Muscle of leg (tissue), 11 donors: ENCODE results near the gene RAB18. TPM values are rescaled to one million over a fixed set of nuclear protein-coding genes. Genes with fewer than 3 reads are reported as not detected.
"Not testable (repeated sequence)": the region's sequence is repeated elsewhere in the genome, so short reads cannot be mapped to it uniquely, and the experiment has no call there.

Source experiments
- DNase-seq: peaks from one replicate; pipeline ENCODE4 v3.0.0; 2013
- H3K27ac ChIP-seq: one replicate; pipeline ENCODE4 v1.5.1; 2013; ENCODE audit warnings: mild to moderate bottlenecking, low read length, control low read depth
- H3K27me3 ChIP-seq: one replicate; pipeline ENCODE4 v1.6.1; 2013; ENCODE audit warnings: low read length; ENCODE audit not compliant: control insufficient read depth, insufficient read depth
- H3K36me3 ChIP-seq: one replicate; pipeline ENCODE4 v1.6.1; 2013; ENCODE audit warnings: low read length; ENCODE audit not compliant: control insufficient read depth, insufficient read depth
- H3K4me1 ChIP-seq: one replicate; pipeline ENCODE4 v1.6.1; 2013; ENCODE audit warnings: low read length; ENCODE audit not compliant: control insufficient read depth, insufficient read depth
- H3K4me3 ChIP-seq: one replicate; pipeline ENCODE4 v1.5.1; 2013; ENCODE audit warnings: low read length, control low read depth
- H3K9me3 ChIP-seq: replicated peaks from 2 replicates; pipeline ENCODE4 v1.6.1; 2013; ENCODE audit warnings: low read depth, low read length; ENCODE audit not compliant: control insufficient read depth
- WGBS: methylation state at CpG from one replicate; pipeline ENCODE4 v1.1.5; 2013; ENCODE audit warnings: missing lambda C conversion rate; ENCODE audit not compliant: insufficient coverage; 5-methylcytosine and 5-hydroxymethylcytosine counted together
- polyA plus RNA-seq, 8 donors: library from polyadenylated mRNA; unstranded; fragments of 120-200 nt; gene quantifications; one replicate each; pipeline versions ENCODE4 v1.2.1 to v1.2.3, GENCODE V29; 2013; ENCODE audit warnings: inconsistent platforms in 1 of 8, low replicate concordance in 1 of 8; ENCODE audit not compliant: insufficient read length in 8 of 8, insufficient read depth in 1 of 8
- total RNA-seq: library from RNA; stranded (reverse); fragments of 120-200 nt; gene quantifications from one replicate; pipeline ENCODE4 v1.2.4, GENCODE V29; 2013

RAB18 gene
- total and polyA plus RNA-seq, 9 donors, result 75.6 to 112 (median 95.7) TPM

DNA sequence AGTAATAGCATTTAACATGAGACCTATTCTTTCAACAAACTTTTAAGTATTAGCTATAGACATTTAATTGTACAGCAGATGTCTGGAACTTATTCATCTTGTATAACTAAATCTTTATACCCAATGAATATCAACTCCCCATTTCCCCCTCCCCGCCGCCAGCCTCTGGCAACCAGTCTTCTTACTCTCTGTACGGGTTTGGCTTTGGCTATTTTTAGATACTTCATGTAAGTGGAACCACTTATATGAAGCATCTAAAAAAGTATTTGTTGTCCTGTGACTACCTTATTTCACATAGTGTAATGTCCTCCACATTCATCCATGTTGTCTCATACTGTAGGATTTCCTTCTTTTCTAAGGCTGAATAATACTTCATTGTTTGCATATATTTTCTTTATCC, 60.8 kb downstream of the RAB18 start:
- Histone ChIP-seq H3K27ac (no peak overlapping the region), H3K4me1 (no peaks in the 10 kb centered on the region), H3K27me3 (no peaks in the 10 kb centered on the region), H3K36me3 (no peaks in the 10 kb centered on the region), H3K9me3 (no peaks in the 10 kb centered on the region), H3K4me3 (no peak overlapping the region)
- no CpG with 5 or more reads among the region's 3 CpGs for WGBS
- DNase-seq, result no peak

DNA sequence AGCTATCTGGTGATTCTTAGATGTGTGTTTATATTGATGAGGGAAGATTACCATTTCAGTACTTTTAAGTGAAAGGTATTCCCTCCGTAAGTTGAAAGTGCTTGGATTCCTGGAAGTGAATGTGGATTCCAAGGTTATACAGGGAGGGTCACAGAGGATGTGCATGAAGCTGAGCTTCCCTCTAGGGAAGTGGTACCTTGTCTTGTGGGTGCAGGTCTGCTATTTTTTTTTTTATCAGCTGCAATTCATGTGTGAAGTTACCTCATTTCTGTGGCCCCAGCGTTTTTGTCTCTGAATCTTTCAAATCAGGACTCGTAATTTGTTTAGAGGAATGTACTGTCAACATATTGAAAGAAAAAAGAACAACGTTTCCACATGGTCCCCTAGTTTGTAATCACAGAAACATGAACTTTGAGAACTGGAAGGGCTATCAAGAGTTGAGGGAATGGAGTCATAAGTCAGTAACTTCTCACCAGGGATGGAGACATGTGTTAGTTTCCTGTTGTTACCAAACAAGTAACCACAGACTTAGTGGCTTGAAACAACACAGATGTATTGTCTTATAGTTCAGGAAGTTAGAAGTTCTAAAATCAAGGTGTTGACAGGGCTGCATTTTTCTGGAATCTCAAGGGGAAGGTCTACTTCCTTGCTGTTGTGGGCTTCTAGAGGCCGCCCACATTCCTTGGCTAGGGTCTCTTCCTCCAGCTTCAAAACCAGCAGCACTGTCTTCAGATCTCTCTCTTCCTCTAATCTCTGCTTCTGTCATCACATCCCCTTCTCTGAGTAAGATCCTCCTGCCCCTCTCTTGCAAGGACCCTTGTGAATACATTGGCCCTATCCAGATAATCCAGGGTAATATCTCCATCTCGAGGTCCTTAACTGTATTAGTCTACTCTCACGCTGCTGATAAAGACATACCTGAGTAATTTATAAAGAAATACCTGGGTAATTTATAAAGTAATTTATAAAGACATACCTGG, 64.4 kb downstream of the RAB18 start:
- Histone ChIP-seq H3K27me3 (no peaks in the 10 kb centered on the region), H3K4me3 (no peak overlapping the region), H3K27ac (no peak overlapping the region), H3K36me3 (no peaks in the 10 kb centered on the region), H3K4me1 (no peaks in the 10 kb centered on the region), H3K9me3 (no peaks in the 10 kb centered on the region)
- 20% methylated on average over 1 of the region's 7 CpGs for WGBS
- DNase-seq, result no peak

DNA sequence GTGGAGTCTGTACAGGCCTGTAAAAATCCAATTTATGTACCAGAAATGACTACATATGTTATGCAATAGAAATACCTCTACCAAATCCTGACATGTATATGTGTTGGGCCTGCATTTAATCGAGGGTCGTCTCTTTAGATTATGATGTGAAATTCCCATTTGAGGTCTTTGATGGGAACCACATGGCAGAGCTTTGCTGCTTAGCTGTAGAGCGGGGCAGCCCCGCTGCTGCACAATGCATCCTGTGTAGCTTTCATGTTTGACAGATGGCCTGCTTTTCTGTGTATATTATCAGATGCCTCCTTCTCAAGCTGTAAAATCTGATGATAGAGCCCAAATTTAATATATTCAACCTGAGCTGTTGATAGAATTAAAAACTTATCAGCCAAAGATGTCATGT, 65.8 kb downstream of the RAB18 start:
- Histone ChIP-seq H3K4me1 (no peaks in the 10 kb centered on the region), H3K4me3 (no peak overlapping the region), H3K9me3 (no peaks in the 10 kb centered on the region), H3K36me3 (no peaks in the 10 kb centered on the region), H3K27me3 (no peaks in the 10 kb centered on the region), H3K27ac (no peak overlapping the region)
- no CpG with 5 or more reads among the region's 4 CpGs for WGBS
- no peak for DNase-seq

DNA sequence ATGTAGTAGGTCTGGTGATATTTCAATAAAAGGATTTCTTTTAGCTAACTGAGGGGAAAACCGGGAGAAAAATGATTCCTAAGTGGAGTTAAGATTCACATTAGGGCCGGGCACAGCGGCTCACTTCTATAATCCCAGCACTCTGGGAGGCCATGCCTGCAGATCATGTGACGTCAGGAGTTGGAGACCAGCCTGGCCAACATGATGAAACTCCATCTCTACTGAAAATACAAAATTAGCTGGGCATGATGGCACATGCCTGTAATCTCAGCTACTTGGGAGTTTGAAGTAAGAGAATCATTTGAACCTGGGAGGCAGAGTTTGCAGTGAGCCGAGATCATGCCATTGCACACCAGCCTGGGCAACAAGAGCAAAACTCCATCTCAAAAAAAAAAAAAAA, 72.9 kb downstream of the RAB18 start:
- not testable (repeated sequence) for H3K27ac ChIP-seq

DNA sequence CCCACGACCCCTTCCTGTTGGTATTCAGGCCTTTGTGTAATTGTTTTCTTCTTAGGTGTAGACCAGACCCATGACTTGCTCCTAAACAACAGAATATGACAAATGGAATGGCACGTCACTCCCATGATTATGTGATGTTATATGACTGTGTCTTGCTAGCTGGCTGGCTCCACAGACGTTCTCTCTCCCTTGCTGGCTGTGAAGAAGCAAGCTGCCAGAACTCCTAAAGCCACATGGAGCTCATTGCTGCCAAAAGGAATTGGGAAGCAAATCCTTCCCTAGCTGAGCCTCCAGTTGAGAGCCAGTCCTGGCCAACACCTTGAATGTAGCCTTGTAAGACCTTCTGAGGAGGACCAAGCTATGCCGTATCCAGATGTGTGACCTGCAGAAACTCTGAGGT, 74.2 kb downstream of the RAB18 start:
- H3K9me3 ChIP-seq, result no peaks in the 10 kb centered on the region
- H3K4me1 ChIP-seq, result no peaks in the 10 kb centered on the region
- no peak overlapping the region for H3K4me3 ChIP-seq
- no peak overlapping the region for H3K27ac ChIP-seq
- 50% methylated on average over 1 of the region's 4 CpGs for WGBS
- peak; percentile 17 for DNase-seq
- no peaks in the 10 kb centered on the region for H3K27me3 ChIP-seq
- no peaks in the 10 kb centered on the region for H3K36me3 ChIP-seq

More for the DNA sequence above, 72.9 kb downstream of the RAB18 start:
- H3K9me3 ChIP-seq, H3K27me3 ChIP-seq, DNase-seq, H3K4me3 ChIP-seq, H3K36me3 ChIP-seq, H3K4me1 ChIP-seq: not testable (repeated sequence)
- 20% methylated on average over 1 of the region's 5 CpGs for WGBS

DNA sequence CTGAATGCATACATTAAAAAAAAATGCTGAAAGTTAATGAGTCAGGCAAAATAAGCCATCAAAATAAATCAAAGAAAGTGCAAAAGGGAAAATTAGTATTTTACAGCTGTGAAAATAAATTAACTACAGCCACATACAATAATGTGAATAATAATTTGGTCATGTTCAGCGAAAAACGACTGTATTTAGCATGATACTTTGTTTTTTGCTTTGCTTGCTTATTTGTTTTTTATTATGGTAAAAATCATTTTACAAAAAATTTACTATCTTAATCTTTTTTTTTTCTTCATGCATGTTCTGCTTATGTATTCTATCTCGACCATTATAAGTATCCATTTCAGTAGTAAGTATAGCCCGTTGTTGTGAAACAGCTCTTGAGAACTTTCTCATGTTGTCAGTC, 77.1 kb downstream of the RAB18 start:
- no peaks in the 10 kb centered on the region for H3K27me3 ChIP-seq
- no peaks in the 10 kb centered on the region for H3K9me3 ChIP-seq
- no peak for DNase-seq
- no peak overlapping the region for H3K27ac ChIP-seq
- no CpG with 5 or more reads among the region's 4 CpGs for WGBS
- H3K4me1 ChIP-seq, result no peaks in the 10 kb centered on the region
- H3K36me3 ChIP-seq, result no peaks in the 10 kb centered on the region
- no peak overlapping the region for H3K4me3 ChIP-seq

DNA sequence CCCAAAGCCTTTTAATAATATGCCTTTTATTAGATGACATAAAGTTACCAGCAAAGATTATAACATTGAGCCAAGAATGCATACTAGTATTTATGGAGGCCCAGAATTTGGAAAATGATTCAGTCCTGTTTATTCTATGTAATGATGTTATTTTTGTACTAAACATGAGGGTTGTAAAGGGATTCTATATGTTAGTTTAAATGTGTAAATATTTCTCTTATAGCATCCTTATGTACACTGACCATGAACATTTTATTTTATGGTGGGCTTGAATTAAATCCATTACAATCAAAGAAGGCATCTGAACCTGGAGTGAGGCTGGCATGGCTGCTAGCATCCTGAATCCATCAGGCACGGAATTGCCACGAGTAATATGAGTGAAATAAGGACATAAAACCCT, 80.2 kb downstream of the RAB18 start:
- Histone ChIP-seq H3K4me3 (no peak overlapping the region), H3K9me3 (no peaks in the 10 kb centered on the region), H3K36me3 (no peaks in the 10 kb centered on the region), H3K4me1 (no peaks in the 10 kb centered on the region), H3K27ac (no peak overlapping the region), H3K27me3 (no peaks in the 10 kb centered on the region)
- no peak for DNase-seq
- no CpG with 5 or more reads among the region's 2 CpGs for WGBS

Other genes with a start within 250 kb of the RAB18 start
- 14.7 TPM for gene MKX, start 241.5 kb downstream of the RAB18 start, total RNA-seq
- 10 to 100 TPM in 2 of 8 donors, 1 to 10 TPM in 6; 1.8 to 26.1 (median 4.3) TPM for gene MKX, start 241.5 kb downstream of the RAB18 start, polyA plus RNA-seq